ENCODE results near the gene PBX3. TPM values are rescaled to one million over a fixed set of nuclear protein-coding genes. Genes with fewer than 3 reads are reported as not detected.

Gene PBX3
- total RNA-seq, 1 donor from 2014 or later, result 74.2 TPM

- H3K27ac Mint-ChIP-seq, result no peak overlapping the region
These were observed 164.9 kb downstream of the PBX3 start for GRCh38 chr9:125911861-125912644.

DNA sequence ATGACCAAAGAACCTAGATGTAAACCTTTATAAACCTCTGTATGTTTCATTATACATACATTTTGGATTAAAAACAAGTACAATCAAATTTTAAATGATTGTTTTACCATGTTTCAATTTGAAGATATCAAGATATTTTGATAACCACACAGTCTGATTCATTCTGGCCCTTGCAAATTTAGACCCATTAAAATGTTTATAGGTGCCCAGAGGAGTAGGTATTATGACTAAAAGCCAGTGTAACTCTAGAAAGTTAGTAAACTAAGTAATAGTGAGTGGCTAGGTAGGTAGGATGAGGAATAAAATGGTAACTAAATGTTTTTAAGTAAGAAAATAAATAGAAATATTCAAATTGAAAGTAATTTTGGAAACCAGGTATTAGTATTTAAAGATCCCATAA lies 165.5 kb downstream of the PBX3 start:
- Mint-ChIP-seq H3K27ac (no peak overlapping the region), H3K9me3 (no peaks in the 10 kb centered on the region), H3K36me3 (peaks cover 8% of the 10 kb centered on the region), H3K4me1 (peaks cover 22% of the 10 kb centered on the region), H3K4me3 (no peak overlapping the region), H3K27me3 (ENCODE audit: low read depth) (no peaks in the 10 kb centered on the region)
- no peak for DNase-seq (ENCODE audit: low spot score in 2 of 2, unreplicated experiment in 2 of 2)
- TF ChIP-seq CTCF (IDR thresholded peaks at IDR 0.05; ENCODE audit: unreplicated experiment), result no peak

More at GRCh38 chr9:125911861-125912644, 164.9 kb downstream of the PBX3 start:
- H3K4me1 Mint-ChIP-seq, result peaks cover 22% of the 10 kb centered on the region
- no peak for DNase-seq (ENCODE audit: low spot score in 2 of 2, unreplicated experiment in 2 of 2)
- peaks cover 4% of the 10 kb centered on the region for H3K36me3 Mint-ChIP-seq
- no peak overlapping the region for H3K4me3 Mint-ChIP-seq
- no peak for TF ChIP-seq CTCF (IDR thresholded peaks at IDR 0.05; ENCODE audit: unreplicated experiment)
- no peaks in the 10 kb centered on the region for H3K27me3 Mint-ChIP-seq (ENCODE audit: low read depth)
- no peaks in the 10 kb centered on the region for H3K9me3 Mint-ChIP-seq

GRCh38 chr9:125913551-125913950 lies 166.4 kb downstream of the PBX3 start:
- no peak for TF ChIP-seq CTCF (IDR thresholded peaks at IDR 0.05; ENCODE audit: unreplicated experiment)
- Mint-ChIP-seq H3K27ac (no peak overlapping the region), H3K4me3 (no peak overlapping the region), H3K9me3 (no peaks in the 10 kb centered on the region), H3K4me1 (peaks cover 17% of the 10 kb centered on the region), H3K36me3 (peaks cover 8% of the 10 kb centered on the region), H3K27me3 (ENCODE audit: low read depth) (no peaks in the 10 kb centered on the region)
- no peak for DNase-seq (ENCODE audit: low spot score in 2 of 2, unreplicated experiment in 2 of 2)

DNA sequence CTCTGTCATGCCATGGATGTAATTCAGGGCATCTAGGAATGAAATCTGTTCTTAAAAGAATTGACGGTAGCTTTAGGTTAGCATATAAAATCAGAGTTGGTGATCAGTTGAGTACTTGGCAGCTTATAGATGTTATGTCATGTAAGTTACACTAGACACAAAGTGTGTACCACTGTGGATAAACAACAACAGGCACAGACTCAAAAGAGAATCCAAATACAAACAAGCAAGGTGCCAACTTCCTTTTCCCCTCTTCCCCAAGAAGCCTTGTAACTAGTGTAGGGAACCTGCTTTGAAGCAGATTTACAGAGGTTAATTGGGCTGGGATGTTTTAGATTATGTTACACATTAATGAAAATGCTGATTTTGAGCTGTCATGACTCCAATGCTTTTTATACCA lies 167.2 kb downstream of the PBX3 start:
- H3K27me3 Mint-ChIP-seq (ENCODE audit: low read depth), result no peaks in the 10 kb centered on the region
- no peak for DNase-seq (ENCODE audit: low spot score in 2 of 2, unreplicated experiment in 2 of 2)
- peaks cover 12% of the 10 kb centered on the region for H3K36me3 Mint-ChIP-seq
- TF ChIP-seq CTCF (IDR thresholded peaks at IDR 0.05; ENCODE audit: unreplicated experiment), result no peak
- peaks cover 16% of the 10 kb centered on the region for H3K4me1 Mint-ChIP-seq
- H3K4me3 Mint-ChIP-seq, result no peak overlapping the region
- H3K27ac Mint-ChIP-seq, result no peak overlapping the region
- H3K9me3 Mint-ChIP-seq, result no peaks in the 10 kb centered on the region

- Mint-ChIP-seq H3K4me1 (peaks cover 20% of the 10 kb centered on the region), H3K9me3 (no peaks in the 10 kb centered on the region), H3K27ac (no peak overlapping the region), H3K4me3 (no peak overlapping the region), H3K36me3 (peaks cover 12% of the 10 kb centered on the region), H3K27me3 (ENCODE audit: low read depth) (no peaks in the 10 kb centered on the region)
- no peak for TF ChIP-seq CTCF (IDR thresholded peaks at IDR 0.05; ENCODE audit: unreplicated experiment)
- no peak for DNase-seq (ENCODE audit: low spot score in 2 of 2, unreplicated experiment in 2 of 2)
These were observed 168.4 kb downstream of the PBX3 start for GRCh38 chr9:125915606-125916005.

Measured in mesothelial cell of epicardium (in vitro differentiated cells).